Endothelial cell of umbilical vein (primary cell): Measurements from ENCODE around the gene CD80.

Experiments used
- EZH2 ChIP-seq: IDR thresholded peaks from 2 replicates; pipeline ENCODE4 v1.6.1; 2012; ENCODE audit warnings: borderline replicate concordance, low read depth, mild to moderate bottlenecking, moderate library complexity, low read length, inconsistent platforms; ENCODE audit not compliant: severe bottlenecking
- GATA2 ChIP-seq: IDR thresholded peaks from 2 replicates; pipeline ENCODE4 v1.7.0; 2011; ENCODE audit warnings: low read depth, mild to moderate bottlenecking, moderate library complexity, mixed read lengths, low read length; ENCODE audit not compliant: insufficient read length, insufficient read depth
- POLR2A ChIP-seq: IDR thresholded peaks from 2 replicates; pipeline ENCODE4 v1.6.1; 2012; ENCODE audit warnings: low read depth, mild to moderate bottlenecking, control low read depth, low read length
- POLR2AphosphoS5 ChIP-seq: IDR thresholded peaks from 2 replicates; pipeline ENCODE4 v1.6.1; 2012; ENCODE audit warnings: low read depth, mild to moderate bottlenecking, control low read depth, low read length, moderate library complexity; ENCODE audit not compliant: insufficient read depth
- TF ChIP-seq, protein P1 (sequence below), 2 donors: IDR thresholded peaks; 1 replicate in 1 of 2; 2 replicates in 1 of 2; pipeline ENCODE4 v1.5.1; 2011; ENCODE audit warnings: low read length in 2 of 2, mild to moderate bottlenecking in 2 of 2, moderate library complexity in 2 of 2, control low read depth in 1 of 2, inconsistent platforms in 1 of 2, low read depth in 1 of 2; ENCODE audit not compliant: insufficient read depth in 1 of 2; ENCODE audit errors: extremely low read depth in 1 of 2

DNA sequence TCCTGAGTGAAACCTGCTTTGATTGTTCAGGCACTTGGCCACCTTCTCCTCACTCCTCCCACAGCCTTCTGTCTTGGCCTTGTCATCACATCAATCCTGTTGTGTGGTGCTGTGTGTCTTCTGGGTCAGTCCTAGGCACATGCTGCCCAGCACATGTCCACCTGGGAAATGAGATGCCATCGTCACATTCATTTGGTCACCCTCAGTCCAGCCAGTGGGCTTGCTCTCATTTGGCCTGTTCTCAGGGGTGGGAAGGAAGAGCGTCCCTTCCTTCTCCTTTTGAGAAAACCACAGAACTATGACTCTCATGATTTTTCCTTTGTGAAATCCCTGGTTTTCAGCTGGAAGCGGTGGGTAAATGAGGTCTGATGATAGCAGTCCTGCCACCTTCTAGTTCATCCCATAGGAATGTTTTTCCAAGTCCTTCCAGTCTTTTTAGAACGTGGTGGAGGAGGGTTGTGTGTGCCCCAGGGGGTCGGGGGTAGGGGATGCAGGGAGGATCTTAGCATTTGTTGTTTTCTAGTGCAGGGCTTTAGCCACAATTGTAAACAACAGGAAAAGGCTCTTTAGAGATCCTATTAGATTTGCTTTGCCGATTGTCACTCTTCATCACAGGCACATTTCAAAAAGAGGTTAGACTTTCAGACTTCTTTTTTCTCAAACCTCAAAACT is 29.8 kb upstream of the CD80 start:
- TF ChIP-seq, protein P1, sequence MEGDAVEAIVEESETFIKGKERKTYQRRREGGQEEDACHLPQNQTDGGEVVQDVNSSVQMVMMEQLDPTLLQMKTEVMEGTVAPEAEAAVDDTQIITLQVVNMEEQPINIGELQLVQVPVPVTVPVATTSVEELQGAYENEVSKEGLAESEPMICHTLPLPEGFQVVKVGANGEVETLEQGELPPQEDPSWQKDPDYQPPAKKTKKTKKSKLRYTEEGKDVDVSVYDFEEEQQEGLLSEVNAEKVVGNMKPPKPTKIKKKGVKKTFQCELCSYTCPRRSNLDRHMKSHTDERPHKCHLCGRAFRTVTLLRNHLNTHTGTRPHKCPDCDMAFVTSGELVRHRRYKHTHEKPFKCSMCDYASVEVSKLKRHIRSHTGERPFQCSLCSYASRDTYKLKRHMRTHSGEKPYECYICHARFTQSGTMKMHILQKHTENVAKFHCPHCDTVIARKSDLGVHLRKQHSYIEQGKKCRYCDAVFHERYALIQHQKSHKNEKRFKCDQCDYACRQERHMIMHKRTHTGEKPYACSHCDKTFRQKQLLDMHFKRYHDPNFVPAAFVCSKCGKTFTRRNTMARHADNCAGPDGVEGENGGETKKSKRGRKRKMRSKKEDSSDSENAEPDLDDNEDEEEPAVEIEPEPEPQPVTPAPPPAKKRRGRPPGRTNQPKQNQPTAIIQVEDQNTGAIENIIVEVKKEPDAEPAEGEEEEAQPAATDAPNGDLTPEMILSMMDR (IDR thresholded peaks at IDR 0.05; ENCODE audit: extremely low read depth in 1 of 2, insufficient read depth in 1 of 2, low read depth in 1 of 2, low read length in 2 of 2): no peak
- TF ChIP-seq POLR2A (no peak), POLR2AphosphoS5 (no peak), EZH2 (no peak), GATA2 (no peak)
